Hepatocyte (in vitro differentiated cells): ENCODE results near the gene CLEC4F. TPM values are rescaled to one million over a fixed set of nuclear protein-coding genes. Genes with fewer than 3 reads are reported as not detected.

Experiments used
- DNase-seq: peaks from one replicate; pipeline ENCODE4 v3.0.0-alpha.2; 2016; ENCODE audit warnings: low spot score
- H2AFZ ChIP-seq: fragments of 200-600 bp; sonication (generic); 2 replicates; pipeline ENCODE4 v1.6.0; 2016; ENCODE audit warnings: antibody characterized with exemption, mild to moderate bottlenecking
- H3K27ac ChIP-seq: fragments of 200-600 bp; sonication (generic); 2 replicates; pipeline ENCODE4 v1.5.1; 2016; ENCODE audit warnings: mild to moderate bottlenecking
- H3K27me3 ChIP-seq: fragments of 200-600 bp; sonication (generic); 2 replicates; pipeline ENCODE4 v1.6.1; 2016
- H3K36me3 ChIP-seq: fragments of 200-600 bp; sonication (generic); replicated peaks from 2 replicates; pipeline ENCODE4 v1.5.1; 2016; ENCODE audit warnings: low read depth; ENCODE audit not compliant: insufficient read depth
- H3K4me1 ChIP-seq: fragments of 200-600 bp; sonication (generic); 2 replicates; pipeline ENCODE4 v1.5.1; 2016; ENCODE audit warnings: mild to moderate bottlenecking, moderate library complexity; ENCODE audit not compliant: insufficient read depth
- H3K4me2 ChIP-seq: fragments of 200-600 bp; sonication (generic); 2 replicates; pipeline ENCODE4 v1.6.0; 2016
- H3K4me3 ChIP-seq: fragments of 200-600 bp; sonication (generic); 2 replicates; pipeline ENCODE4 v1.5.1; 2016; ENCODE audit warnings: mild to moderate bottlenecking
- H3K79me2 ChIP-seq: fragments of 200-600 bp; sonication (generic); 2 replicates; pipeline ENCODE4 v1.6.0; 2017; ENCODE audit warnings: mild to moderate bottlenecking
- H3K9me2 ChIP-seq: fragments of 200-600 bp; sonication (generic); replicated peaks from 2 replicates; pipeline ENCODE4 v1.6.0; 2017; ENCODE audit warnings: mild to moderate bottlenecking; ENCODE audit not compliant: insufficient read depth
- H3K9me3 ChIP-seq: fragments of 200-600 bp; sonication (generic); 2 replicates; pipeline ENCODE4 v1.5.1; 2016; ENCODE audit warnings: low read depth, mild to moderate bottlenecking
- H4K20me1 ChIP-seq: fragments of 200-600 bp; sonication (generic); 2 replicates; pipeline ENCODE4 v1.6.0; 2016; ENCODE audit warnings: mild to moderate bottlenecking; ENCODE audit not compliant: insufficient read depth, poor library complexity, severe bottlenecking
- EZH2 ChIP-seq: fragments of 200-600 bp; sonication (generic); IDR thresholded peaks from 2 replicates; pipeline ENCODE4 v1.6.1; 2016; ENCODE audit warnings: antibody characterized with exemption, mild to moderate bottlenecking, borderline replicate concordance
- EZH2phosphoT487 ChIP-seq: fragments of 200-600 bp; sonication (generic); IDR thresholded peaks from one replicate; pipeline ENCODE4 v1.6.1; 2018; ENCODE audit warnings: antibody characterized with exemption, mild to moderate bottlenecking, low read depth, moderate library complexity; ENCODE audit not compliant: unreplicated experiment, severe bottlenecking
- WGBS: methylation state at CpG from one replicate; pipeline ENCODE4 v1.1.6; 2016; ENCODE audit warnings: low lambda C conversion rate; ENCODE audit errors: missing lambda C conversion rate; 5-methylcytosine and 5-hydroxymethylcytosine counted together
- polyA plus RNA-seq: library from polyadenylated mRNA; unstranded; fragments of >200 nt; fragmentation: Nextera tagmentation; extraction: Ambion mirVana; gene quantifications from 2 replicates; pipeline ENCODE4 v1.2.1, GENCODE V29; 2016
- total RNA-seq: library from RNA; depleted of rRNA; stranded (reverse); fragments of >200 nt; gene quantifications from 2 replicates; pipeline ENCODE4 v1.2.3, GENCODE V29; 2014
- TF ChIP-seq, protein P1 (sequence below): fragments of 200-600 bp; sonication (generic); IDR thresholded peaks from 2 replicates; pipeline ENCODE4 v1.5.1; 2016; ENCODE audit warnings: antibody characterized with exemption, mild to moderate bottlenecking; ENCODE audit not compliant: poor library complexity

The CLEC4F gene
- total and polyA plus RNA-seq, 2 experiments from 2014 or later: not detected

- H3K4me2 ChIP-seq: peak overlapping the region; percentile 49
- no peak for DNase-seq
- no peaks in the 10 kb centered on the region for H3K9me2 ChIP-seq
- H3K4me3 ChIP-seq: no peak overlapping the region
- no peaks in the 10 kb centered on the region for H3K9me3 ChIP-seq
- no peaks in the 10 kb centered on the region for H4K20me1 ChIP-seq
- peaks cover 10% of the 10 kb centered on the region for H3K4me1 ChIP-seq
- H3K36me3 ChIP-seq: no peaks in the 10 kb centered on the region
- H3K27ac ChIP-seq: no peak overlapping the region
- peaks cover 68% of the 10 kb centered on the region for H3K27me3 ChIP-seq
- 41% methylated on average over 7 of the region's 7 CpGs for WGBS
- TF ChIP-seq, protein P1, sequence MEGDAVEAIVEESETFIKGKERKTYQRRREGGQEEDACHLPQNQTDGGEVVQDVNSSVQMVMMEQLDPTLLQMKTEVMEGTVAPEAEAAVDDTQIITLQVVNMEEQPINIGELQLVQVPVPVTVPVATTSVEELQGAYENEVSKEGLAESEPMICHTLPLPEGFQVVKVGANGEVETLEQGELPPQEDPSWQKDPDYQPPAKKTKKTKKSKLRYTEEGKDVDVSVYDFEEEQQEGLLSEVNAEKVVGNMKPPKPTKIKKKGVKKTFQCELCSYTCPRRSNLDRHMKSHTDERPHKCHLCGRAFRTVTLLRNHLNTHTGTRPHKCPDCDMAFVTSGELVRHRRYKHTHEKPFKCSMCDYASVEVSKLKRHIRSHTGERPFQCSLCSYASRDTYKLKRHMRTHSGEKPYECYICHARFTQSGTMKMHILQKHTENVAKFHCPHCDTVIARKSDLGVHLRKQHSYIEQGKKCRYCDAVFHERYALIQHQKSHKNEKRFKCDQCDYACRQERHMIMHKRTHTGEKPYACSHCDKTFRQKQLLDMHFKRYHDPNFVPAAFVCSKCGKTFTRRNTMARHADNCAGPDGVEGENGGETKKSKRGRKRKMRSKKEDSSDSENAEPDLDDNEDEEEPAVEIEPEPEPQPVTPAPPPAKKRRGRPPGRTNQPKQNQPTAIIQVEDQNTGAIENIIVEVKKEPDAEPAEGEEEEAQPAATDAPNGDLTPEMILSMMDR: no peak
- H3K79me2 ChIP-seq: no peaks in the 10 kb centered on the region
- no peak overlapping the region for H2AFZ ChIP-seq
Measured at GRCh38 chr2:70768590-70769085, 51.8 kb downstream of the CLEC4F start.

- Histone ChIP-seq H3K4me1 (peaks cover 10% of the 10 kb centered on the region), H3K4me2 (peak within 1 kb of the TSS; percentile 98), H3K4me3 (peak within 1 kb of the TSS; percentile 37), H3K79me2 (no peaks in the 10 kb centered on the region), H3K27me3 (peaks cover 68% of the 10 kb centered on the region), H3K9me2 (no peaks in the 10 kb centered on the region), H3K27ac (no peak within 1 kb of the TSS), H2AFZ (peak within 1 kb of the TSS; percentile 73), H3K36me3 (no peaks in the 10 kb centered on the region), H4K20me1 (no peaks in the 10 kb centered on the region), H3K9me3 (no peaks in the 10 kb centered on the region)
- peak; percentile 64 for DNase-seq
- WGBS: 2% methylated on average over 42 of the region's 74 CpGs
- TF ChIP-seq EZH2phosphoT487 (peak; percentile 14), EZH2 (no peak)
- TF ChIP-seq, protein P1: peak; percentile 38
Measured at GRCh38 chr2:70767699-70768589, 52.5 kb downstream of the CLEC4F start, which contains the start of gene ADD2. Gene ADD2 (minus strand): TSS chr2:70768200. CDS start chr2:70706408, 61,792 bp downstream.

DNA sequence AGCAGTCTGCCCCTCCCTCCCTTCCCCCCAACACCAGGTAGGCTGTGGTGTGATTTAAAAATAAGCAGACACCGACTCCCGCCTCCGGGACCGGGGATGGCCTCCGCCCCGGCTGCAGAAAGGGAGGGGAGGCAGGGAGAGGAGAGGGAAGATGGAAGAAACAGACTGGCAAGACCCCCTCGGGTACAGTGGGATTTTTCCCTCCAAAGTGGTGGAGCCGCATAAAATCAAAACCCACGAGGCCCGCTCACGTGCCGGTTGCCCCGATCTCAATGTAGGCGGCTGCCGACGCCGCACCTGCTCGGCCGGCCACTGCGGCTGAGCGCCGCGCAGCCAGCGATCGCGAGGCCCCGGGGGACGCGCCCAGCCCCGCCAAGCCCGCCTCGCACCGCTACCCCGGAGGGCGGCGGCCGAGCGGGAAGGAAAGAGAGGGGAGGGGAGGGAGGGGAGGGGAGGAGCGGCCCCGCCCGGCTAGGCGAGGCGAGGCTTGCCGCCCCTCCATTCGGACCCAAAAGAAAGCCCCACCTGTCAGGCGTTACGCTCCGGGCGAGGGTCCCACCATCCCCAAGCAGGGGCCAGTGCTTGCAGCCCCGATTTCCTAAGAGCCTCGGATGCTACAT lies 53.2 kb downstream of the CLEC4F start:
- WGBS: under 1% methylated on average over 38 of the region's 51 CpGs
- peak overlapping the region; percentile 73 for H2AFZ ChIP-seq
- H4K20me1 ChIP-seq: no peaks in the 10 kb centered on the region
- H3K27ac ChIP-seq: no peak overlapping the region
- H3K9me3 ChIP-seq: no peaks in the 10 kb centered on the region
- H3K9me2 ChIP-seq: no peaks in the 10 kb centered on the region
- peaks cover 10% of the 10 kb centered on the region for H3K4me1 ChIP-seq
- no peaks in the 10 kb centered on the region for H3K36me3 ChIP-seq
- peak; percentile 12 for DNase-seq
- H3K79me2 ChIP-seq: no peaks in the 10 kb centered on the region
- peak overlapping the region; percentile 37 for H3K4me3 ChIP-seq
- H3K4me2 ChIP-seq: peak overlapping the region; percentile 98
- H3K27me3 ChIP-seq: peaks cover 68% of the 10 kb centered on the region
- TF ChIP-seq, protein P1: no peak
- TF ChIP-seq EZH2 (no peak), EZH2phosphoT487 (no peak)
